ENCODE results near the gene ST3GAL5.
"Not testable (repeated sequence)": the region's sequence is repeated elsewhere in the genome, so short reads cannot be mapped to it uniquely, and the experiment has no call there.

DNA sequence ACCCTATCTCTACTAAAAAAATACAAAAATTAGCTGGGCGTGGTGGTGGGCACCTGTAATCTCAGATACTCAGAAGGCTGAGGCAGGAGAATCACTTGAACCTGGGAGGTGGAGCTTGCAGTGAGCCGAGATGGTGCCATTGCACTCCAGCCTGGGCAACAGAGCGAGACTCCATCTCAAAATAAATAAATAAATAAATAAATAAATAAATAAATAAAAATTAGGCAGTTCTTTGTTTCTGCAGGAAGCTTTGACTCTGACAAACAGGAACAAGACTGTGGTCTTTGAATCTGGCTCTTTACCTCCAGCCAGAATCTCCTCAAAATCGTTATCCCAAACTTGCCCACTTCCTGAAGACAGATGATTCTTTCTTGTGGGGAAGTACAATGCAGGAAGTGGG, 59.4 kb downstream of the ST3GAL5 start:
- TF ChIP-seq, protein P1, sequence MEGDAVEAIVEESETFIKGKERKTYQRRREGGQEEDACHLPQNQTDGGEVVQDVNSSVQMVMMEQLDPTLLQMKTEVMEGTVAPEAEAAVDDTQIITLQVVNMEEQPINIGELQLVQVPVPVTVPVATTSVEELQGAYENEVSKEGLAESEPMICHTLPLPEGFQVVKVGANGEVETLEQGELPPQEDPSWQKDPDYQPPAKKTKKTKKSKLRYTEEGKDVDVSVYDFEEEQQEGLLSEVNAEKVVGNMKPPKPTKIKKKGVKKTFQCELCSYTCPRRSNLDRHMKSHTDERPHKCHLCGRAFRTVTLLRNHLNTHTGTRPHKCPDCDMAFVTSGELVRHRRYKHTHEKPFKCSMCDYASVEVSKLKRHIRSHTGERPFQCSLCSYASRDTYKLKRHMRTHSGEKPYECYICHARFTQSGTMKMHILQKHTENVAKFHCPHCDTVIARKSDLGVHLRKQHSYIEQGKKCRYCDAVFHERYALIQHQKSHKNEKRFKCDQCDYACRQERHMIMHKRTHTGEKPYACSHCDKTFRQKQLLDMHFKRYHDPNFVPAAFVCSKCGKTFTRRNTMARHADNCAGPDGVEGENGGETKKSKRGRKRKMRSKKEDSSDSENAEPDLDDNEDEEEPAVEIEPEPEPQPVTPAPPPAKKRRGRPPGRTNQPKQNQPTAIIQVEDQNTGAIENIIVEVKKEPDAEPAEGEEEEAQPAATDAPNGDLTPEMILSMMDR (IDR thresholded peaks at IDR 0.05) = not testable (repeated sequence)
- not testable (repeated sequence) for TF ChIP-seq EZH2 (IDR thresholded peaks at IDR 0.05; ENCODE audit: borderline replicate concordance, insufficient read depth, low read depth, low read length, poor library complexity, severe bottlenecking)

All from B cell (primary cell).